ENCODE measurements around the gene TCAP.

The TCAP gene

DNA sequence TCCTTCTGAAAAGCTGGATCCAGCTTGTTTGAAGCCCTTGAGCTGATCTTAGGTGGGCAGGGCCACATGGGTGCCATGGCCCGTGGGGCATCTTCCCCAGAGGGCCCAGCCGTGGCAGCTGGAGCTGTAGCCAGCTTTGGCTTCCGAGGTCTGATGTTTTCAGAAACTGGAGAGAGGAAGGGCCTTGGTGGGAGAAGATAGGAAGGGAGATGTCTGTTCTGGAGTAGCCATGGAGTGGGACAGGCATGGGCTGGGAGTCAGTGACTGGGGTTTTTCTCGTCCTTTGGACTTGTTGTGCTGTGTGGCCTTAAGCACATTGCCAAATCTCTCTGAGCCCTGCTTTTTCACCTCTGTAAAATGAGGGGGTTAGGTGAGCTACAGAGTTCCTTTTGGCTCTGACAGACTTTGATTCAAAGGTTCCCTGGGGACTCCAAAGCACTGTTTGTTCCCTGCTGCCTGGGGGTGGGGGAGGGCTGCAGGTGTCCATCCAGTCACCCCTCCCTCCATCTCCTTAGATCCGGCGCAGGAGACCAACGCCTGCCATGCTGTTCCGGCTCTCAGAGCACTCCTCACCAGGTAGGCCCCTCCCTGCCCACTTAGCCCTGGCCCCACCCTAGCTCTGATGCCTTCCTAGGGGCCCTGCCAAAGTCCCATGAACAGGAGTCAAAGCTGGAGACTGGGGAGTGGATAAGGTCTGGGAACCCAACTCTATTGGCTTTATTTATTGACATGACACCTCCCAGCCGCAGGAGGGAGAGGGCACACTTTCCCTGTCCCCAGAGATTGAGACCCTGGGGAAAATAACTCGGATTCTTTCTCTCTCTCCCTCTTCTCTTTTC, 36.3 kb upstream of the TCAP start:
- DNase-seq (ENCODE audit: low spot score), result no peak

DNA sequence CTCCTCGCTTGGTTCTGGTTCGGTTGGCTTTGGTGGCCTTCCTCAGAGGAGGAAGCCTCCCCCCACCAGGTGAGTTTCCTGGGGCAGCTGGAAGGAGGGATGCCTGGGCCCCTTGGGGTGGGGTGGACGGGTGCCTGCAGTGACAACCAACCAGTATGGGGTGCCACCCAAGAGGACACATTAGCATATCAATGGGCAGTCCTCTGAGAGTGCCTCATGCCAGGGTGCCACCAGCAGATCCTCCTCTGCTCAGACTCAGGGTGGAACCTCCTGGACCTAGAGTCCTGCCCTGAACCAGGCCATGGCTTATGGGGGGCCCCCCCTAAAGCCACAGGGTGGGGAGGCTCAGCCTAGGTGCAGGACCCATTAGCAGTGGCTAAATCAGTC, 35.7 kb upstream of the TCAP start:
- no peak for DNase-seq (ENCODE audit: low spot score)

DNA sequence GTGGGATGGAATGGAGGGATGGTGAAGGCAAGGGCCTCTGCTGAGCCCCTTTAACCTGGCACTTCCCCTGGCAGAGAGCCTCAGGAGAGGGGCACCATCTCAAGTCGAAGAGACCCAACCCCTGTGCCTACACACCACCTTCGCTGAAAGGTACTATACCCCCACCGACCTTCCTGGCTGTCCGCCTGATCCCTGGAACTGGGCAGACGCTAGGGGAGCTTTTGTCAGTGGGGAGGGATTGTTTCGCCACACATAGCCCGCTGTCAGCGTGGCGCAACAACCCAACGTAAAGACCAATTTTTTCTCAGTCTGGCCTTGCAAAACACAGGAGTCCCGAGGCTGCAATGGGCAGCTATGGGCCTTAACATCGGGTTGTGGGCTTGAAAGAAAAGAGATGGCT, 35.3 kb upstream of the TCAP start:
- no peak for DNase-seq (ENCODE audit: low spot score)

DNA sequence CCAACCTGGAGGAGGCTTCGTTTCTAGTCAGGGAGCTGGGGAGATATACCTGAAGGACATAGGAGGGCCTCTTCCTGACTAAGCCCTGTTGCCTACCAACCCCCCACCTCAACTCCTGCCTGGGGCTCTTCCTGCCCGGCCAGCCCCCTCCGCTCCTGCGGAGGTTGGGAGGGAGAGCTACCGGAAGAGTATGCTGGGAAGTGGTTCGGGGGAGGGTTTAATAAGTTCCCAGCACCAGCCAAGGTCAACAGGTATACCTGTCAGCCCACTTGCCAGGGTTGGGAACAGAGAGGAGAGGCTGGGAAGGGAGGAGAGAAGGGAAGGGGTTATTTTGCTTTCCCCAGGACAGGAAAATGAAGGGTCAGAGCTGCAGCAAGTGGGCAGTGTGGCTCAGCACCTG, 33.7 kb upstream of the TCAP start:
- no peak for DNase-seq (ENCODE audit: low spot score)

DNA sequence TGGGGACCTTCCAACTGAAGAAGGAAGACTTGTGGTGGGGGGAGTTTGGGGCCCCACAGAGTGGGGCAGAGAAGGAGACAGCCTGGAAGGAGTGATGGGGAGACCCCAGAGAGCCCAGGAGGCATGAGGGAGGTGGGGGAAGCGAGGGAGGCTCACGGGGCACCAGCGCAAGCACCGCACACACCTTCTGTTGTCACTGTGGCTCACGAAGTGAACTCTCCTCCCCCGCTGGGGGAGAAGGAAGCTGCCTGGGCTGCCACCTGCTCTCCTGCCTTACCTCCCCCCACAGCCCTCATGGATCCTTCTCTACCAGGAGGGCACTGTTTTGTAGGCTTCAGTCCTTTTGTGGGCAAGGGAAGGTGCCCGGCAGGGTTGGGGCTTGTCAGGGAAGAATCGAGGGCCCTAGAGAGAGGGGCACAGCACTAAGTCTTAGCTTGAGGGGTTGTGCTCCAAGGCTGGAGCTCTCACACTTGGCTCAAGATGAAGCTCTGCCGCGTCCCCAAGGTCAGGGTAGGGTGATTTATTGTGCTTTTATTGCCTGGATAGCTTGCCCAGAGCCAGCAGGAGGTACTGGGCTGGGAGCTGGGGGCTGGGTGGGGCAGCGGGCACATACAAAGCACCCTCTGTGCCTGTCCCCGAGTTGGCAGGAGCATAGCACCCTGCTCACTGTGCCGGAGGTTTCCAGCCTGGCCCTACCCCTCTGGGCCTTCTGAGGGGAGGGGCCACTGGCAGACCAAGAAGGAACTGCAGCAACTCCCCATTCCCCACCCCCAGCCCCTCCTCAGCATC, 32.8 kb upstream of the TCAP start:
- no peak for DNase-seq (ENCODE audit: low spot score)

DNA sequence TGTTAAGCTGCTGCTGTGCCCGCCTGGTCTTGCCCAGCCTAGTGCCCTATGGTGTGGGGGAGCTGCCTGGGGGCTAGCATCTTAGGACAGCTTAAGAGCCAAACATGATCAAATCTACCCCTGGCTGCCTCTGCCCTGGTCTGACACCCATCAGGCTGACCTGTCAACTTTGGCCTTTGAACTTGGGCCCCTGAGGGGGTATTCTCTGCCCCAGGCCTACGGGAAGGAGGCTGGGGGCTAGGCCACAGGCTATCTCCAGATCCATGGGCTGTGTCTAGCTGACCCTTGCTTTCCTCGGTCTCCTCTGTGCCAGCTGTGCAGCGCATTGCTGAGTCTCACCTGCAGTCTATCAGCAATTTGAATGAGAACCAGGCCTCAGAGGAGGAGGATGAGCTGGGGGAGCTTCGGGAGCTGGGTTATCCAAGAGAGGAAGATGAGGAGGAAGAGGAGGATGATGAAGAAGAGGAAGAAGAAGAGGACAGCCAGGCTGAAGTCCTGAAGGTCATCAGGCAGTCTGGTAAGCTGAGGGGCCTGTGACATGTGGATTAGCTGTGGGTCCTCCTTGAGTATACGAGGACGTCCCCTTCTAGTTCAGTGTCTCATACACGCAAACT, 31.5 kb upstream of the TCAP start:
- DNase-seq (ENCODE audit: low spot score), result no peak

DNA sequence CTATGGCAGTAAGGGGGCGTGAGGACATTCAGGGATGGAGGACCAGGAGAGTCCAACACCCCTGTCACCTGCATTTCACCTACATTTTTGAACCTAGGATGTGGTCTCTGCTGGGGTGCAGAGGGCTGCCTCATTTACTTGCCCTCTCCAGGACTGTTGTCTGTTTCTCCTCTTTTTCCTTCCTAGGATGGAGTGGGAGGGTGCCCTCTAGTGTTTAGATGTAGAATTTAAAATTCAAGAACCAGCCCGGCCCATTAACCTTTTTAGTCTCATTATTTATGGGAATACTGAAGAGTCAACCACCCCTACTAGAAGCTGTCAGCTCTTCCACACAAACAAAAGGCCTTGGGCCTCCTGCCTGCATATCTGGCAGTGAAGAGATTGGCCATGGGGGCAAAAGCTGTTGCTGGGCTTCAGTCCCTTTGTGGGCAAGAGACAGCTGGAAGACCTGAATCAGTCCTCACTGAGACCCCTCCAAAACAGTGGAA, 30.7 kb upstream of the TCAP start:
- DNase-seq (ENCODE audit: low spot score), result peak; percentile 50

DNA sequence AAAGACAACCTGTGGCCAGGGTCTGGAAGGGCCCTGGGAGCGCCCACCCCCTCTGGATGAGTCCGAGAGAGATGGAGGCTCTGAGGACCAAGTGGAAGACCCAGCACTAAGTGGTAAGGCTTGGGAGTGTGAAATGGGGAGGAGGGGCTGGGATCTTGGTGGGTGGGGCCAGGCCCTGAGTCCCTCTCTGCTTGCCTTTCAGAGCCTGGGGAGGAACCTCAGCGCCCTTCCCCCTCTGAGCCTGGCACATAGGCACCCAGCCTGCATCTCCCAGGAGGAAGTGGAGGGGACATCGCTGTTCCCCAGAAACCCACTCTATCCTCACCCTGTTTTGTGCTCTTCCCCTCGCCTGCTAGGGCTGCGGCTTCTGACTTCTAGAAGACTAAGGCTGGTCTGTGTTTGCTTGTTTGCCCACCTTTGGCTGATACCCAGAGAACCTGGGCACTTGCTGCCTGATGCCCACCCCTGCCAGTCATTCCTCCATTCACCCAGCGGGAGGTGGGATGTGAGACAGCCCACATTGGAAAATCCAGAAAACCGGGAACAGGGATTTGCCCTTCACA, 29.5 kb upstream of the TCAP start:
- DNase-seq (ENCODE audit: low spot score), result no peak

DNA sequence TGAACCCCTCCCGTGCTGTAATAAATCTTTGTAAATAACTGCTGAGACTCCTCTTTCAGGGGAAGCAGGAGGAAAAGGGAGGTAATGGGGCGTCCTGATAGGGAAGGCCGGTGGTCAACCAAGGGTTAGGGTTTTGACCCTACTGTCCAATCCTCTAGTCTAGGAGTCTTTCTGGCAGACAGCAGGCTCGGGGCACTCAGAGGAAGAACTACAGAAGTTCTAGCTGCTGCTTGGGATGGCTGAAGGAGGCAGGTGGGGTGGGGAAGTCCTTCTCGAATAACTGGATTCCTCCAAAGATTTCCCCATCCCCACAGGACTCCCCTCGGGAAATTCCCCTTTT, 28.6 kb upstream of the TCAP start:
- DNase-seq (ENCODE audit: low spot score), result no peak

DNA sequence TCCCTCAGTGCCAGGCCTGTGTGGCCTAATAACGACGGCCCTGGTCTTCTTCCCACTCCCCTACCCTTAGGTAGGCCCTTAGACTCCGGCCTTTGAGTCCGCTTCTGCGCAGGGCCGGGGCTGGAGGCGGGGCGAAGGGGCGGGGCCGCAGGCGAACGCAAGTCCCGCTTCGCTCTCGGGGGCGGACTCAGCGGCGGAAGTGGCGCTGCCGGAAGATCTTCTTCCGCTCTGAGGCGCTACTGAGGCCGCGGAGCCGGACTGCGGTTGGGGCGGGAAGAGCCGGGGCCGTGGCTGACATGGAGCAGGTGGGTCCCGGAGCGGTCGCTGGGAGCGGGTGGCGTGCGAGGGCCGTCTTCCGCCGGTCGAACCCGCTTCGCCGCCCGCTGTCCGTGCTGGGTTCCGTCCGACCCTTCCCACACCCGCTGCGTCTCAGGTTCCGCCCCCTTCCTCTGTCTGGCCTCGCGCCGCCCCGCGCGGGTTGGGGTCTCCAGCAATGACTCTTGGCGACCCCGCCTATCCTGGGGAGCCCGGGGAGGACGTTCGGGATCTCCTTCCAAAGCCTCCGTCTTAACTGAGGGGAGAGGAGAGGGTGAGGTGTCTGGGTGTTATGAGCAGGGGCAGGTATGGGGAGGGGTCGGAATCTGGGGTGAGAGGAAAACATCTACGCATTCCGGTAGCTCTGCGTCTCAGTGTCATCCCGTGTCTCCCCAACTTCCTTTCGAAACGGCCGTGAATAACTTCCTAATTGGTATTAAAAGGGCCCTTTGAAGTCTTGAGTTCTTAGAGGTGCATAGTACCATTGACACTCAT, 28.0 kb upstream of the TCAP start, which contains the start of gene STARD3:
Gene STARD3 (plus strand): TSS at position 218 of the 810 bp plus-strand sequence. CDS start 16,388 bp downstream, outside the sequence.
- DNase-seq (ENCODE audit: low spot score), result peak; percentile 86

DNA sequence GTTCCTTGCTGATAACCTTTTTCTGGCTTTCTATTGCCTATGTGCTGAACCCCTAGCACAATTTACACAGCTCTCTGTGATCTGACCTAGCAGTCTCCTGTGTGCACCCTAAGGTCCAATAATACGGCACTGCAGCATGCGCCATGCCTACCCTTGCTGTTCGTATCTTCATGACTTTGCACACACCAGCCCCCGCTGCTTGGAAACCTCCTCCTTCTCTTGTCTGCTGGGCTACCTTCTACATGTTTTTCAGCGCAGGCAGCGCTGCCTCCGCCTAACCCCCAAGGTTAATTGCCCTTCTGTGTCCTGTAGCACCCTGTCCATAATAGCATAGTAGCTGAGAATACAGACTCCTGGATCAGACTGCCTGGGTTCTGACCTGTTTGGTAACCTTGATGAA, 26.8 kb upstream of the TCAP start:
- no peak for DNase-seq (ENCODE audit: low spot score)

DNA sequence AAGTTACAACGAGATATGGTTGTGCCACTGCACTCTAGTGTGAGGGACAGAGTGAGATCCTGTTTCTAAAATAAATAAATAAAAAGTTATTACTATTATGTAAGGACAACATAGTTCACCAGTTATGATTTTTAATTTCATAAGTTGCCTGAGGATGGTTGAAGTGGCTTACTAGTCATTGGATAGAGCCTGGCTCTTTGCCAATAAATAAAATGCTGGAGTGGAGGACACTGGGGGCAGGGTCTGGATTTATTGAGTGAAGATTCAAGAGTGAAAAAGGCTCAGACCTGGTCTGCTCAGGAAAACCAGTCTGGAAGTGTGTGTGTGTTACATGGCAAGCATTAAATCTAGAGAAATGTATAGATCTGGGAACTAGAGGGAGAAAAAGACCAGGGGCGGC, 26.1 kb upstream of the TCAP start:
- DNase-seq (ENCODE audit: low spot score), result no peak

DNA sequence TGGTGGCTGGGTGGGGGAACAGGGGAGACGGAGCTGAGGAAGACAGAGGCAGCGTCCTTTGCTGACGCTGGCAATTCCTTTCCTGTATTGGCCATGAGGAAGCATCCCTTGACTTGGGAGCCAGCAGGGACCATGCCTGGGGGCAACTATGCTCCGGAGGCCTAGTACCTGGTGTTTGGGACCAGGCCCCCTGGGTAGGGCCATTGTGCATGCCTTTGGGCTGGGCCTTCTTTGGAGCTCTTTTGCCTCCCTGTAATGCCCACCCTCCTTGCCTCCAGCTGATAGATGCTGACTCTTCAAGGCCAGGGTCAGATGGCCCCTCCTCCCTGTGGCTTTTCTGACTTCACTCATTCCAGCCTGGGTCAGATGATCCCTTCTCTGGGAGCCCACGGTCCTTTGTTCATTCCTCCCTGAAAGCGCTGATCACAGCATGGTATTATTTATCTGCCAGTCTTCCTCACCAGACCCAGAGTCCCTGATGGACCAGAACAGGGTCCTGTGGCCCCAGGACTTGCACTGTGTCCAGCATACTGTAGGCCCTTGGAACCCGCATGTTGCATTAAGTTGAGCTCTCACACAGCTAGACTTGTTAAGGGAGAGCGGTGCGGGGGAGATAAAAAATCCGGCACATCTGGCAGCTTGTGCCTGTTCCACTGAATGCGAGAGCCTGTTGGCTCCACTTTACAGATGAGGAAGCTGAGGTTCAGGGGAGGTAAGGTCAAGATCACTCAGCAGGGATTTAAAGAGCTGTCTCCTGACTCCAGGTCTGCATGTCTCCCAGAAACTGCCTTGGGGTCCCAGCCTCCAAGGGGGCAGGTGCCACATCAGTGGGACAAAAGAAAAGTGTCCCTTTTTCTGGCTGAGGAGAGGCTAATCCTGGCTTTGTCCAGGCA, 25.3 kb upstream of the TCAP start:
- no peak for DNase-seq (ENCODE audit: low spot score)

DNA sequence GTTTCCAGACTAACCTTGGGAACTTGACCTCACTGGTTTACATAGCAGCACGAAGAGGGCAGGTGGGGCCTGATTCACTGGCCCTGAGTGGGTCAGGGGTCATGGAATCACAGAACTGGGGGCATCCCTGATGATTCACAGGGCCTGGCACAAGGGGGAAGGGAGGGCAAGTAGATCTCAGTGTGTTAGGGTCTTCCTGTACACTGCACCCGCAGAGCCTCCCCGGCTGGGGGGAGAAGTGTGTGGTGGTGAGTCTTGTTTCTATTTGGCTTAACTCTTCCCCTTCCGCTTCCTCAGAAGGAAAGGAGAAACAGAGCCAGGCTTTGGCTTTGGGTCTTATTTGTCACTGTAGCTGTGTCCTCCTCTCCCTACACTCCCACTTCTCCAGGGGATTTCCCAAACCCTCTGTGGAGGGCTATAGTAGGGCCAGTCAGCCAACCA, 24.5 kb upstream of the TCAP start:
- DNase-seq (ENCODE audit: low spot score), result no peak

DNA sequence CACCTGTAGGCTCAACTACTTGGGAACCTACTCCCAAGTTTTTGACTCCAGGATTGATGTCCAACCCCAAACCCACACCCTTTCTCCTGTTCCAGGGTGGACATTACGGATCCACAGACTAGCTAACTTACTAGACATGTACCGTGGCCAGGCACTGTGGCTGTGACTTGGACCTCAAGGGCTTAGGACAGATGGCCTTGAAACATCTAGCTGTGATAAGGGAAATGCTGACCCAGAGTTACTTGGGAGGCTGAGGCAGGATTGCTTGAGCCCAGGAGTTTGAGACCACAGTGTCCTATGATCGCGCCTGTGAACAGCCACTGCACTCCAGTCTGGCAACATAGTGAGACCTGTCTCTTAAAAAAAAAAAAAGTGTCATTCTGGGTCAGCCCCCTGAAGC, 24.1 kb upstream of the TCAP start:
- DNase-seq (ENCODE audit: low spot score), result no peak

DNA sequence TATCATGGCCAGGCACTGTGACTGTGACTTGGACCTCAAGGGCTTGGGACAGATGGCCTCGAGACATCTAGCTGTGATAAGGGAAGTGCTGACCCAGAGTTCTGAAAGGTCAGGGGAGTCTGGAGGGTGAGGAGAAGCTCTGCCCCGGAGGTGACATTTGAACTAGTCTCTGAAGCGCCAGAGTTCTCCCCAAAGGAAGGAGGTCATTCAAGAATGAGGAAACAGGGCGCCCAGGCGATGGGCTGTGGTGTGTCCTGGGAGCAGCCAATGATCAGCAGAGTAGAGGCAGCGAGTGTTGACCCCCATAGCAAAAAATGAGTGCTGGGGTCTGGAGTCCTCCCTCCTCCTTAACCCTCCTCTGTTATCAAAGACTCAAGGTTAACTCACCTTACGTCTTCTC, 23.3 kb upstream of the TCAP start:
- DNase-seq (ENCODE audit: low spot score), result no peak

DNA sequence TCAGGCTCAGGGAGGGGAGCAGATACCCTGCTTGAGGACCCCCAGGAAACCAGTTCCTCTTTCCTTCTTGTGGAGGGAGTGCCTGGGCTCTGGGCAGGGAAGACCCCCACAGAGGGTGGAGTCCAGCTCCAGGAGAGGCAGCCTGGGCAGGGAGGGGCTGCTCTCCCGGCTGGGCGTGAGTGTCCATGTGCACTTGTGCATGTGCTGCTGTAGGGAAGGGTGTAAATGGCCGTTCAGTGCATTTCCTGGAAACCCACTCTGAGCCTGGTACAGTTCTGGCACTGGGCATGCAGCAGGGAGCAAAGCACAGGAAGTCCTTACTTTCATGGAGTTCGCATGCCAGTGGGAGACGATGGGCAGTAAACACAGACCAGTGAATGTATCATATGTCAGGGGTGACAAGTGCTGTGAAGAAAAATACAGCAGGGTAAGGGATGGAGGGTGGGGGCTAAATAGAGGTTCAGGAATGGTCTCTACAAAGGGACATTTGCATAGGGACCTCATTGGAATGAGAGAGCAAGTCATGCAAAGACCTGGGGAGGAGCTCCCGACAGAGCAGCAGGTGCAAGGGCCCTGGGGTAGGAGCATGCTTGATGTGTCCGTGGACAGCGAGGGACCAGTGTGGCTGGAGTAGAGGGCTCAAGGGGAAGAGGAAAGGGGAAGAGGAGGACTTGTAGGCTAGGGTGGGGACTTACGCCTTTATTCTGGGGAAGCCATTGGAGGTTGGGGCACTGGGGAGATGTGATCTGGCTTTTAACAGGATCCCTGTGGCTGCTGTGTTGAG, 22.7 kb upstream of the TCAP start:
- DNase-seq (ENCODE audit: low spot score), result no peak

DNA sequence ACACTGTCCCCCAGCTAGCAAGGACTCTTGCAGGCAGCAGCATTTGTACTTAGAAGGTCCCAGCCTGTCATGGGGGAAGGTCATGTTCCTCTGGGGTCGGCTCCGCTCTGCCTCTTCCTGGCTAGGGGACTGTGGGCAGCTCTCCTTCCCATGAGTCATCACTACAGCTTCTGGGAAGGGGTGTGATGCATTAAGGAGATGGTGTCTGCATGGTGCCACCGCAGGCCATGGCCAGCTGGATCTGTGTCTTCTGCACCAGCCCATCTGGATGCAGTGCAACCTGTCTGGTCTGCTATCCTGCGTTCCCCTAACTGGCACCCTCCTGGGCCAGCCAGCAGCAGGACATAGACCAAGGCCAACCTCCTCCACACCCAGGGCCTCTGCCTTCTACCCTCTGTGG, 21.9 kb upstream of the TCAP start:
- no peak for DNase-seq (ENCODE audit: low spot score)

DNA sequence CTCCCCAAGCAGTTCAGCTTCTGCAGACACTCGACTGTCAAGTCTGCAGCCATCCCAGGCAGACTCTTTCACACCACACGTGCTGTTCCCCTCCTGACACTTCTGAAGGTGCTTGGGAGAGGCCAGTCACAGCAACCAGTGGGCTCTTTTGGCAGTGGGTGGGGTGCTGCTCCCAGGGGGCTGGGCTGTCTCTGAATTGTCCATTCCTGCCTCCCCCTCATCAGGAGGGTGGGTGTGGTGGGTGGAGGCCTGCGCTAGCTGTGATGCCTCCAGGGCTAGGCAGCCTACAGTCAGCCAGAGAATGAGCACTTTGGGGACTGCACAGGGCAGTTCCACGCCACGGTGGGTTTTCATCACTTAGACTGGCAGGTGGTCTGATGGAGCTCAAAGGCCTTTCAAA, 17.9 kb upstream of the TCAP start:
- no peak for DNase-seq (ENCODE audit: low spot score)

Measured in SK-N-DZ (cell line).